ENCODE results near the gene DPF1.

DNA sequence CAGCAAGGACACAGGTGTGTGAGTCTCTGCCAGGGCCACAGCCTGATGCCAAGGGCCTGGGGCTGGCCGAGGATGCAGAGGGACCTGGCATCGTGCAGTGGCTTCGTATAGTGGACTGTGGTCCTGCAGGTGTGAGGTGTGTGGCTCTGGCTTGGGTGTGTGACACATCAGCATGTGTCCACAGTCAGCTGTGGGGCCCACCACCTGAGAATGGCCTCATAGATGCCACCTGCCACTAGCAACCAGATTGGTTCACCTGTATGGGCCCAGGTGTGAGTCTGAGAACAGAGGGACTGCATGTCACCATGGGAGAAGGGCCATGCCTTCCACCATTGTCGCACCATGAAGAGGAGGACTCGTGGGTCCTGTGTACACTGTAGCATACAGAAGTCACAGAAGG, 29.8 kb upstream of the DPF1 start:
- no peak for TF ChIP-seq ZFX (IDR thresholded peaks at IDR 0.05)
- no peak for TF ChIP-seq CTCF (conservative IDR thresholded peaks at IDR 0.05)

Data from C4-2B (cell line).